Tibial artery (tissue), 4 donors: ENCODE measurements around the gene UBAC2.

Experiments used
- DNase-seq, 2 donors: peaks; one replicate each; pipeline ENCODE4 v3.0.0-alpha.2; 2019
- H3K27ac ChIP-seq, 2 donors: fragments of 200-600 bp; sonication (generic) in 1 of 2; 1 replicate in 1 of 2; 2 replicates in 1 of 2; pipeline ENCODE4 v1.5.1; 2018 to 2019; ENCODE audit warnings: mild to moderate bottlenecking in 1 of 2
- H3K27me3 ChIP-seq, 2 donors: fragments of 200-600 bp; sonication (generic) in 1 of 2; one replicate each; pipeline versions ENCODE4 v1.5.1 to v1.6.0; 2016 to 2019
- H3K36me3 ChIP-seq, 3 donors: fragments of 200-600 bp; sonication (generic) in 2 of 3; one replicate each; pipeline ENCODE4 v1.5.1; 2016 to 2019; ENCODE audit warnings: mild to moderate bottlenecking in 2 of 3
- H3K4me1 ChIP-seq, 4 donors: fragments of 200-600 bp; sonication (generic) in 2 of 4; 1 replicate in 3 of 4; 2 replicates in 1 of 4; pipeline ENCODE4 v1.5.1; 2016 to 2019
- H3K4me3 ChIP-seq, 2 donors: fragments of 200-600 bp; sonication (generic) in 1 of 2; 1 replicate in 1 of 2; 2 replicates in 1 of 2; pipeline ENCODE4 v1.5.1; 2018 to 2019; ENCODE audit warnings: mild to moderate bottlenecking in 2 of 2
- H3K9me3 ChIP-seq, 3 donors: fragments of 200-600 bp; sonication (generic) in 1 of 3; one replicate each; pipeline ENCODE4 v1.5.1; 2016 to 2019
- intact Hi-C: fragments of 100-400 bp; cut with DNase I; formaldehyde crosslinking; loops from one replicate; pipeline ENCODE4 v1.15.0; 2023; ENCODE audit warnings: low total_unique reads
- TF ChIP-seq, protein P1 (sequence below), 2 experiments: fragments of 200-600 bp in 1 of 2; fragments of 450-650 bp in 1 of 2; IDR thresholded peaks; one replicate each; pipeline ENCODE4 v1.5.1; 2017 to 2019; ENCODE audit warnings: antibody characterized with exemption in 2 of 2, mild to moderate bottlenecking in 1 of 2, moderate library complexity in 1 of 2

The UBAC2 gene

DNA sequence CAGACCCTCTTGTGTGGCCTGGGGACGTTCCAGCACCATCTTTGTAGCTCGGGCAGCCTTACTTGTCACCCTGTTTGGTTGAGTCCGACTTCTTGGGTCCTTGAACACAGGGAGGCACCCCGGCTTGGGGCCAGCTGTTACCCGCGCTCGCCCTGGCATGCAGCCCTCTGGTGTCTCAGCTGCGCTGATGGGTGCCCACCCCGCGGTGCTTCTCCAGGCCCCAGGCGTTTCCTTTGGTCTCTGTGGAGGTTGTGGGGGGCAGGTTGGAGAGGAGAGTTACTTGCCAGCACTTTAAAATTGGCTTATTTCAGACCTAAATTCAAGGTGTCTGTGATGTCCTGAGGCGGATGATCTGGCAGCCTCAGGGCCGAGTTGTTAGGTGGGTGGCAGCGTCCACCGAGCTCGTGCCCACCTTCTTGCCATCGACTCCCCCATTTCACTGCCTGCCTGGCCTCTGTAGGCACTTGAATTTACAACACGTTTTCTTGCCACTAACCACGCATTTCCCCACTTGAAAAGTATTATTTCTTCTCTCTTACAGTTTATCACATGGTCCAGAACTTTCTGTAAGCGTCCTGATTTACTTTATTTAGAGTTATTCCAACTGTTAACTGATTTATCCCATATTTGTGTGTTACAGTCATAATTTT, 16.9 kb downstream of the UBAC2 start:
- no peaks in the 10 kb centered on the region for H3K9me3 ChIP-seq

DNA sequence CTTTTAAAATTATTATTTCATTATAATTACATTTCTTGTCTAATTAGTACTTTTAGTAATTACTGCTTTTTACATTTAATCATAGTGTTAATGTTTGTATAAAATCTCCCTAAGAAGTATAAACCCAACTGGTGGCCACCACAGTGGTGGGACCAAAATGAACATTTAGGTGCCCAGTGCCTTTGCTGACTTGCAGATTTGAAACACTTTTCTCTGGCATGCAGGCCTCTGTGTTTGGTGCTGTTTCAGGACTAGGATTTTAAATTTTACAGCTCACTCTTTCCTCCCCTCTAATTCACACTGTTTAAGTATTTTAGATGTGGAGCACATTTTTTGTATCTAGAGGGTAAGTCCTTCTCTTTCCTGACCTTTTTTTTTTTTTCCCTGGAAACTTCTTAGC, 17.5 kb downstream of the UBAC2 start:
- no peaks in the 10 kb centered on the region for H3K27me3 ChIP-seq
- H3K9me3 ChIP-seq, result no peaks in the 10 kb centered on the region
- DNase-seq, result no peak
- intact Hi-C loops, result no loop called here
- peaks cover 0 to 4% (median 0%) of the 10 kb centered on the region in 3 donors for H3K36me3 ChIP-seq
- H3K27ac ChIP-seq, result no peak overlapping the region
- no peak overlapping the region for H3K4me3 ChIP-seq
- H3K4me1 ChIP-seq, result peaks cover 0 to 27% (median 15%) of the 10 kb centered on the region in 4 donors
- TF ChIP-seq, protein P1, sequence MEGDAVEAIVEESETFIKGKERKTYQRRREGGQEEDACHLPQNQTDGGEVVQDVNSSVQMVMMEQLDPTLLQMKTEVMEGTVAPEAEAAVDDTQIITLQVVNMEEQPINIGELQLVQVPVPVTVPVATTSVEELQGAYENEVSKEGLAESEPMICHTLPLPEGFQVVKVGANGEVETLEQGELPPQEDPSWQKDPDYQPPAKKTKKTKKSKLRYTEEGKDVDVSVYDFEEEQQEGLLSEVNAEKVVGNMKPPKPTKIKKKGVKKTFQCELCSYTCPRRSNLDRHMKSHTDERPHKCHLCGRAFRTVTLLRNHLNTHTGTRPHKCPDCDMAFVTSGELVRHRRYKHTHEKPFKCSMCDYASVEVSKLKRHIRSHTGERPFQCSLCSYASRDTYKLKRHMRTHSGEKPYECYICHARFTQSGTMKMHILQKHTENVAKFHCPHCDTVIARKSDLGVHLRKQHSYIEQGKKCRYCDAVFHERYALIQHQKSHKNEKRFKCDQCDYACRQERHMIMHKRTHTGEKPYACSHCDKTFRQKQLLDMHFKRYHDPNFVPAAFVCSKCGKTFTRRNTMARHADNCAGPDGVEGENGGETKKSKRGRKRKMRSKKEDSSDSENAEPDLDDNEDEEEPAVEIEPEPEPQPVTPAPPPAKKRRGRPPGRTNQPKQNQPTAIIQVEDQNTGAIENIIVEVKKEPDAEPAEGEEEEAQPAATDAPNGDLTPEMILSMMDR (IDR thresholded peaks at IDR 0.05), result no peak

More for the DNA sequence above, 16.9 kb downstream of the UBAC2 start:
- no peaks in the 10 kb centered on the region for H3K27me3 ChIP-seq
- H3K27ac ChIP-seq, result no peak overlapping the region
- peaks cover 0 to 27% (median 15%) of the 10 kb centered on the region in 4 donors for H3K4me1 ChIP-seq
- H3K36me3 ChIP-seq, result peaks cover 0 to 4% (median 0%) of the 10 kb centered on the region in 3 donors
- TF ChIP-seq, protein P1 (IDR thresholded peaks at IDR 0.05), result no peak
- no peak overlapping the region for H3K4me3 ChIP-seq
- no peak for DNase-seq
- intact Hi-C loops, result no loop called here

DNA sequence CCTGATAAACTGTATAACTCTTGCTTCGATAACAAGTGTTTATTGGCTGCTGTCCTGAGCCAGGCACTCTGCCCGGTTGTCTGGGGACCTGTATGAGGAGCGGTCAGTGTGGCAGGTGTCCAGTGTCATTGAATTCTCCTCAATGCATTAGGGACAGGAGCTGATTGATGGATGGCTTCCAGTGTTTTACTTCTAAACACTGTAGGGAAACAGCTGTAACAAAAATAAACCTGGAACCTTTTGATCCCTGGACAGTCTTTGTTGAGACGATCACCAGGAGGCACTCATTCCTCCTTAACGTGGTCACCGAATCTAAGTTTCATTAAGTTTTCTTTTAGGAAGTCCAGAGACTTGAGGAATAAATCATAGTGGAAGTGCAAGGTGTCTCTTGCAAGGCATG, 17.9 kb downstream of the UBAC2 start:
- Histone ChIP-seq H3K4me1 (peaks cover 0 to 27% (median 15%) of the 10 kb centered on the region in 4 donors), H3K27me3 (no peaks in the 10 kb centered on the region), H3K4me3 (no peak overlapping the region), H3K36me3 (peaks cover 0 to 4% (median 0%) of the 10 kb centered on the region in 3 donors), H3K27ac (no peak overlapping the region), H3K9me3 (no peaks in the 10 kb centered on the region)
- intact Hi-C loops, result no loop called here
- no peak for DNase-seq
- TF ChIP-seq, protein P1 (IDR thresholded peaks at IDR 0.05), result no peak

DNA sequence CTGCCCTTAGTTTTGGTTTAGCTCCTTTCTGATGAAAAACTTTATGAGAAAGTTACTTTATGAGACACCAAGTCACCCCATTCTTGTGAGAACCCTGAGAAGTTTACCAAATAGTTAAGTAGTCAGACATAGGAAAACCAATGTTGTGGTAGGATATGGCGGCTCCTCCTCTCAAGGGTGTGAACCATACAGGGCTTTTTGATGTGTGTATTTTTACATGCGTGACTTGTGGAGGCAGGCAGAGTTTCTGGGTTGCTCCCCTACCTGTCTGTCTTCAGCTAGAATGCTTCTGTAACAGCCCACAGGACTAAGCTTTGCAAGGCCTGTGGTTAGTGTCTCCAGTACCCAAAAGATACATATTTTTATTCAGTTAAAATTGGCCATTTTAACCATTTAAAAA, 18.3 kb downstream of the UBAC2 start:
- no peak for DNase-seq
- Histone ChIP-seq H3K27ac (no peak overlapping the region), H3K36me3 (peaks cover 0 to 4% (median 0%) of the 10 kb centered on the region in 3 donors), H3K4me3 (no peak overlapping the region), H3K4me1 (peaks cover 0 to 27% (median 15%) of the 10 kb centered on the region in 4 donors), H3K27me3 (no peaks in the 10 kb centered on the region), H3K9me3 (no peaks in the 10 kb centered on the region)
- TF ChIP-seq, protein P1 (IDR thresholded peaks at IDR 0.05), result no peak
- intact Hi-C loops, result no loop called here

DNA sequence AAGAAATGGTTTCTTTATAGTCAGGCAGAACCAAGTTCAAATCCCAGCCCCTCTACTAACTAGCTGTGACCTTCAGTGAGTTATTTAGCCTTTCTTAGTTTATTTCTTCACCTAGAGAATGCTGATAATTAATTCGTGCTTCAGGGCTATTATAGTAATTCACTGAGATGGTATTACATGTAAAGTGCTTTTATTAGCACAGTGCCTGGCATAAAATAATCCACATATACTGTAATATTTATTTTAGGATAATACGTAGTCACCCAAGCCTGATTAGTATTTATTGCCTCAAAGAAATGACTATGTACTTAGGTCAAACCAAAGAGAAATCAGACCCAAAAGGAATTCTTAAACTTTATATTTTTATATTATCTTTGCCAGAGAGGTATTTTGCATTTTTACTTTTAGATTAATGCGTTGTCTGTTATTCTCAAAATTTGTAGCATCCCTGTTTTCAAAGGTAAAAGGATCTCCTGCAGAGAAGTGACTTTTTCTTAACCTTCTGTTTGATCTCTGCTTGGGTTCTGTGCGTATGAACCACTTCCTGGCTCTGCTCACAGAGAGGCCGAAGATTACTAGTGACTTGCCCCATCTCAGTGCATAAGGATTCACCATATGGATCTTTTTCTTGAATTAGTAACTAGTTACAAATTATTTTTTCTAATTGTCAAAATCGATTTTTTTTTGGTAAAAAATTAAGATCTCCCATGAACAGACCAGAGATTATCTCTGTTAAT, 19.7 kb downstream of the UBAC2 start:
- intact Hi-C loops, result no loop called here
- Histone ChIP-seq H3K9me3 (no peaks in the 10 kb centered on the region), H3K36me3 (peaks cover 0 to 4% (median 0%) of the 10 kb centered on the region in 3 donors), H3K27ac (no peak overlapping the region), H3K4me1 (peaks cover 0 to 29% (median 15%) of the 10 kb centered on the region in 4 donors), H3K4me3 (no peak overlapping the region), H3K27me3 (no peaks in the 10 kb centered on the region)
- DNase-seq, result no peak
- TF ChIP-seq, protein P1 (IDR thresholded peaks at IDR 0.05), result no peak
